NCI-H1105 treated with DMSO at 0.1 percent for 48 hours (cell line): ENCODE results near the gene ANKRD63.

Experiments used
- DNase-seq: peaks from one replicate; lab custom pipeline; 2025; lab: John Stamatoyannopoulos, UW

Gene ANKRD63

GRCh38 chr15:40295877-40296560, 13.2 kb upstream of the ANKRD63 start:
- no peak for DNase-seq

GRCh38 chr15:40295297-40295696, 12.4 kb upstream of the ANKRD63 start:
- DNase-seq, result no peak

GRCh38 chr15:40293905-40294895, 11.3 kb upstream of the ANKRD63 start:
- no peak for DNase-seq

GRCh38 chr15:40293006-40293405, 10.1 kb upstream of the ANKRD63 start:
- no peak for DNase-seq

GRCh38 chr15:40292246-40292645, 9.4 kb upstream of the ANKRD63 start:
- no peak for DNase-seq

- peak; percentile 10 for DNase-seq
Measured at GRCh38 chr15:40290918-40291574, 8.2 kb upstream of the ANKRD63 start.

- no peak for DNase-seq
Measured at GRCh38 chr15:40290545-40290917, 7.7 kb upstream of the ANKRD63 start.

- DNase-seq, result peak; percentile 7
Measured at GRCh38 chr15:40289140-40289775, 6.4 kb upstream of the ANKRD63 start.

- DNase-seq, result no peak
Measured at GRCh38 chr15:40287968-40288367, 5.1 kb upstream of the ANKRD63 start.

- DNase-seq, result no peak
Measured at GRCh38 chr15:40287505-40287904, 4.6 kb upstream of the ANKRD63 start.

- DNase-seq, result no peak
Measured at GRCh38 chr15:40286794-40287193, 3.9 kb upstream of the ANKRD63 start.

- no peak for DNase-seq
Measured at GRCh38 chr15:40286061-40286532, 3.2 kb upstream of the ANKRD63 start.

- no peak for DNase-seq
Measured at GRCh38 chr15:40285554-40286011, 2.7 kb upstream of the ANKRD63 start.

- no peak for DNase-seq
Measured at GRCh38 chr15:40285151-40285550, 2.3 kb upstream of the ANKRD63 start.

GRCh38 chr15:40283615-40284300, 894 bp upstream of the ANKRD63 start:
- DNase-seq, result no peak

GRCh38 chr15:40282147-40282868, 556 bp downstream of the ANKRD63 start:
- DNase-seq, result peak; percentile 13

GRCh38 chr15:40281801-40282146, 1.1 kb downstream of the ANKRD63 start:
- DNase-seq, result no peak

- DNase-seq, result no peak
Measured at GRCh38 chr15:40281057-40281800, 1.6 kb downstream of the ANKRD63 start.

- DNase-seq, result no peak
Measured at GRCh38 chr15:40280260-40281056, 2.4 kb downstream of the ANKRD63 start.
